Spleen (tissue), 7 donors: ENCODE measurements around the gene SLIT3.

Experiments used
- POLR2AphosphoS5 ChIP-seq, 3 donors: sonication (generic); formaldehyde crosslinking; IDR thresholded peaks; one replicate each; pipeline ENCODE4 v1.5.1; 2017; ENCODE audit warnings: antibody characterized with exemption in 3 of 3
- TF ChIP-seq, protein P1 (sequence below), 11 experiments: fragments of 200-600 bp in 7 of 11; fragments of 450-650 bp in 4 of 11; sonication (generic) in 4 of 11; IDR thresholded peaks in 8 of 11; conservative IDR thresholded peaks in 3 of 11; 1 replicate in 7 of 11; 2 replicates in 4 of 11; pipeline versions ENCODE4 v1.4.0 to v1.8.0; 2016 to 2021; ENCODE audit warnings: antibody characterized with exemption in 11 of 11, inconsistent platforms in 4 of 11, mild to moderate bottlenecking in 1 of 11
- donor health status: DM: no; HTN: no; CAD: no; lungs with moderate emphysema.
- donor health status: DM: no; HTN: no; CAD: no.
- donor health status: DM: no; HTN: no; CAD: no.

DNA sequence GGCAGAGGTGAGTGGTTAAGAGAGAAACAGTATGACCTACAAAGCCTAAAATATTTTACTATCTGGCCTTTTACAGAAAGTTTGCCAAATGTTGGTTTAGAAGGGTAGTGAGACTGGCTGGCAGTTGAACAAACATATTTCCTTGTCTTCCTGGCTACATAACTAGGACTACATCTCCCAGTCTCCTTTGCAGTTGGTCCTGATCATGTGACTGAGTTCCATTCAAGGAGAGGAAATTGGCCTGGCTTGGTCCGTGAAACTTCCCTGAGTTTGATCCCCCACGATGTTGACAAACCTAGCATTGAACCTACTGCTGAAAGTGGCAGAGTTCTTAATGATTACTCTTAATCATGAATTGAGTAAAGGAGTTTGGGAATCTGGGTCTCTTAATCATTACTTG is 280.8 kb downstream of the SLIT3 start:
- TF ChIP-seq, protein P1, sequence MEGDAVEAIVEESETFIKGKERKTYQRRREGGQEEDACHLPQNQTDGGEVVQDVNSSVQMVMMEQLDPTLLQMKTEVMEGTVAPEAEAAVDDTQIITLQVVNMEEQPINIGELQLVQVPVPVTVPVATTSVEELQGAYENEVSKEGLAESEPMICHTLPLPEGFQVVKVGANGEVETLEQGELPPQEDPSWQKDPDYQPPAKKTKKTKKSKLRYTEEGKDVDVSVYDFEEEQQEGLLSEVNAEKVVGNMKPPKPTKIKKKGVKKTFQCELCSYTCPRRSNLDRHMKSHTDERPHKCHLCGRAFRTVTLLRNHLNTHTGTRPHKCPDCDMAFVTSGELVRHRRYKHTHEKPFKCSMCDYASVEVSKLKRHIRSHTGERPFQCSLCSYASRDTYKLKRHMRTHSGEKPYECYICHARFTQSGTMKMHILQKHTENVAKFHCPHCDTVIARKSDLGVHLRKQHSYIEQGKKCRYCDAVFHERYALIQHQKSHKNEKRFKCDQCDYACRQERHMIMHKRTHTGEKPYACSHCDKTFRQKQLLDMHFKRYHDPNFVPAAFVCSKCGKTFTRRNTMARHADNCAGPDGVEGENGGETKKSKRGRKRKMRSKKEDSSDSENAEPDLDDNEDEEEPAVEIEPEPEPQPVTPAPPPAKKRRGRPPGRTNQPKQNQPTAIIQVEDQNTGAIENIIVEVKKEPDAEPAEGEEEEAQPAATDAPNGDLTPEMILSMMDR (IDR thresholded peaks at IDR 0.05 in 8 of 11, conservative IDR thresholded peaks at IDR 0.05 in 3 of 11), result no peak
- TF ChIP-seq POLR2AphosphoS5 (IDR thresholded peaks at IDR 0.05), result no peak
